GM19468 (cell line): ENCODE measurements around the gene CAD.
"Not testable (repeated sequence)": the region's sequence is repeated elsewhere in the genome, so short reads cannot be mapped to it uniquely, and the experiment has no call there.

Source experiments
- ATAC-seq: cut with Tn5 transposase; IDR thresholded peaks from one replicate; pipeline ENCODE4 v1.9.1; 2021; ENCODE audit warnings: mild to moderate bottlenecking, moderate library complexity, moderate number of reproducible peaks; ENCODE audit not compliant: unreplicated experiment; ENCODE audit errors: extremely low read depth

Gene CAD

GRCh38 chr2:27217173-27218121, at the start of gene CAD:
Gene CAD, plus strand, starts transcription at chr2:27217369. Its CDS starts 183 bp downstream, at chr2:27217552.
- peak; percentile 42 for ATAC-seq

- no peak for ATAC-seq
These were observed 46.4 kb upstream of the CAD start for GRCh38 chr2:27170581-27171337.

- no peak for ATAC-seq
These were observed 45.8 kb upstream of the CAD start for GRCh38 chr2:27171351-27171848.

- no peak for ATAC-seq
These were observed 42.5 kb upstream of the CAD start for GRCh38 chr2:27174638-27175037.

- no peak for ATAC-seq
These were observed 41.8 kb upstream of the CAD start for GRCh38 chr2:27175330-27175729.

- ATAC-seq: not testable (repeated sequence)
These were observed 41.4 kb upstream of the CAD start for GRCh38 chr2:27175781-27176180.

- no peak for ATAC-seq
These were observed 39.5 kb upstream of the CAD start for GRCh38 chr2:27177441-27178351.

GRCh38 chr2:27178469-27178868, 38.7 kb upstream of the CAD start:
- ATAC-seq: no peak

GRCh38 chr2:27179344-27180000, 37.7 kb upstream of the CAD start:
- ATAC-seq: no peak

GRCh38 chr2:27182346-27182745, 34.8 kb upstream of the CAD start:
- ATAC-seq: no peak

- no peak for ATAC-seq
These were observed 33.1 kb upstream of the CAD start for GRCh38 chr2:27184115-27184514.

GRCh38 chr2:27185331-27186026, 31.7 kb upstream of the CAD start:
- ATAC-seq: no peak

GRCh38 chr2:27186613-27187345, 30.4 kb upstream of the CAD start:
- ATAC-seq: no peak

GRCh38 chr2:27189989-27190388, 27.2 kb upstream of the CAD start:
- ATAC-seq: no peak

GRCh38 chr2:27191070-27191829, 25.9 kb upstream of the CAD start:
- ATAC-seq: no peak

GRCh38 chr2:27194538-27195354, 22.4 kb upstream of the CAD start:
- ATAC-seq: no peak

GRCh38 chr2:27195799-27196198, 21.4 kb upstream of the CAD start:
- ATAC-seq: not testable (repeated sequence)
